Muscle of arm (tissue), 12 donors: Measurements from ENCODE around the gene SGPL1. TPM values are rescaled to one million over a fixed set of nuclear protein-coding genes. Genes with fewer than 3 reads are reported as not detected.
A peak's percentile ranks its signal among the peaks of the same experiment; 100 is the strongest.

Source experiments
- DNase-seq: peaks from one replicate; pipeline ENCODE4 v3.0.0-alpha.2; 2013
- polyA plus RNA-seq, 12 donors: library from polyadenylated mRNA; unstranded; fragments of 120-200 nt; gene quantifications; one replicate each; pipeline ENCODE4 v1.2.1, GENCODE V29; 2013; ENCODE audit not compliant: insufficient read length in 12 of 12

SGPL1 gene
- polyA plus RNA-seq, 12 donors, result 22.8 to 33.0 (median 25.1) TPM; not detected in 1

GRCh38 chr10:70879207-70879606 is 63.5 kb downstream of the SGPL1 start:
- DNase-seq, result no peak

- peak; percentile 74 for DNase-seq
Observed at GRCh38 chr10:70880077-70880534, 64.4 kb downstream of the SGPL1 start.

- DNase-seq, result no peak
Observed at GRCh38 chr10:70884741-70885140, 69.0 kb downstream of the SGPL1 start.

- DNase-seq, result no peak
Observed at GRCh38 chr10:70885481-70885880, 69.7 kb downstream of the SGPL1 start.

GRCh38 chr10:70885931-70886903 is 70.5 kb downstream of the SGPL1 start:
- no peak for DNase-seq

- DNase-seq, result no peak
Observed at GRCh38 chr10:70886921-70887665, 71.3 kb downstream of the SGPL1 start.

GRCh38 chr10:70887804-70888800 is 72.4 kb downstream of the SGPL1 start, which contains the start of gene PCBD1:
Gene PCBD1, minus strand, starts transcription at chr10:70888565. Its CDS starts 32 bp downstream, at chr10:70888533.
- peak; percentile 72 for DNase-seq

GRCh38 chr10:70889291-70889690 is 73.5 kb downstream of the SGPL1 start:
- DNase-seq, result no peak

- DNase-seq, result no peak
Observed at GRCh38 chr10:70890917-70891431, 75.2 kb downstream of the SGPL1 start.

GRCh38 chr10:70891627-70892026 is 75.9 kb downstream of the SGPL1 start:
- DNase-seq, result no peak

GRCh38 chr10:70892631-70893030 is 76.9 kb downstream of the SGPL1 start:
- no peak for DNase-seq

- no peak for DNase-seq
Observed at GRCh38 chr10:70893227-70894006, 77.7 kb downstream of the SGPL1 start.

- DNase-seq, result no peak
Observed at GRCh38 chr10:70894416-70894815, 78.7 kb downstream of the SGPL1 start.

- no peak for DNase-seq
Observed at GRCh38 chr10:70896551-70896950, 80.8 kb downstream of the SGPL1 start.

GRCh38 chr10:70898687-70899086 is 82.9 kb downstream of the SGPL1 start:
- no peak for DNase-seq

- DNase-seq, result no peak
Observed at GRCh38 chr10:70899096-70899495, 83.3 kb downstream of the SGPL1 start.

GRCh38 chr10:70901276-70901878 is 85.6 kb downstream of the SGPL1 start:
- DNase-seq, result no peak

- DNase-seq, result no peak
Observed at GRCh38 chr10:70902661-70903261, 87.0 kb downstream of the SGPL1 start.

GRCh38 chr10:70903262-70903921 is 87.6 kb downstream of the SGPL1 start:
- DNase-seq, result peak; percentile 76
